Neural cell (in vitro differentiated cells): Measurements from ENCODE around the gene GRIP1.

Experiments
- CTCF ChIP-seq: fragments of 450-650 bp; IDR thresholded peaks from 2 replicates; pipeline ENCODE4 v1.5.1; 2014; ENCODE audit warnings: antibody characterized with exemption, mild to moderate bottlenecking, moderate library complexity; ENCODE audit not compliant: poor library complexity, severe bottlenecking
- EP300 ChIP-seq: fragments of 450-650 bp; conservative IDR thresholded peaks from 2 replicates; pipeline ENCODE4 v1.6.1; 2014; ENCODE audit warnings: antibody characterized with exemption, mild to moderate bottlenecking, moderate library complexity; ENCODE audit not compliant: poor library complexity, severe bottlenecking
- POLR2AphosphoS5 ChIP-seq: IDR thresholded peaks from 2 replicates; pipeline ENCODE4 v1.6.1; 2012
- RAD21 ChIP-seq: fragments of 450-650 bp; conservative IDR thresholded peaks from 2 replicates; pipeline ENCODE4 v1.6.1; 2014; ENCODE audit warnings: antibody characterized with exemption, mild to moderate bottlenecking, moderate library complexity
- REST ChIP-seq: IDR thresholded peaks from 2 replicates; pipeline ENCODE4 v1.6.1; 2012; ENCODE audit warnings: borderline replicate concordance
- TAF1 ChIP-seq: IDR thresholded peaks from 2 replicates; pipeline ENCODE4 v1.6.1; 2012; ENCODE audit warnings: low read depth

DNA sequence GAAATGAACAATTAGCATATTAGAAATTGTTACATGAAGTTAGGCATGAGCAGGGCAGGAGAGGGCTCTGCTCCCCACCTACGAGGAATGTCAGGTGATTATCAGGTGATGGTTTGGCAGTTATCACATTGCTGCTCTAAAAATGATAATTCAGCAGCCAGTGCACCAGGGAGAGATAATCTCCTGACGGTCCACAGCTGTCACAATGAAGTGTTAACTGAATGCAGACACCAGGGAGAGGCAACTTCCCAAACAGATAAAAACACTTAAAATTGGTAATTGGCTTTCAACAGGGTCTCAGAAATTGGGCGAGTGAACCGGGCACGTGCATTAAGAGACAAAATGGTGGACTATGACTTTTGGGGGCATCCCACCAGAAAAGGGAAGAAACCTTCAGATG, 176.0 kb downstream of the GRIP1 start:
- TF ChIP-seq CTCF = no peak
- no peak for TF ChIP-seq TAF1
- no peak for TF ChIP-seq POLR2AphosphoS5
- TF ChIP-seq EP300 = no peak
- TF ChIP-seq RAD21 = no peak
- no peak for TF ChIP-seq REST
